Glomerular visceral epithelial cell (primary cell): ENCODE measurements around the gene P2RX4.
"Not testable (repeated sequence)": the region's sequence is repeated elsewhere in the genome, so short reads cannot be mapped to it uniquely, and the experiment has no call there.

Experiments used
- DNase-seq: peaks from one replicate; pipeline ENCODE4 v3.0.0-alpha.2; 2016; ENCODE audit errors: extremely low spot score

P2RX4 gene

DNA sequence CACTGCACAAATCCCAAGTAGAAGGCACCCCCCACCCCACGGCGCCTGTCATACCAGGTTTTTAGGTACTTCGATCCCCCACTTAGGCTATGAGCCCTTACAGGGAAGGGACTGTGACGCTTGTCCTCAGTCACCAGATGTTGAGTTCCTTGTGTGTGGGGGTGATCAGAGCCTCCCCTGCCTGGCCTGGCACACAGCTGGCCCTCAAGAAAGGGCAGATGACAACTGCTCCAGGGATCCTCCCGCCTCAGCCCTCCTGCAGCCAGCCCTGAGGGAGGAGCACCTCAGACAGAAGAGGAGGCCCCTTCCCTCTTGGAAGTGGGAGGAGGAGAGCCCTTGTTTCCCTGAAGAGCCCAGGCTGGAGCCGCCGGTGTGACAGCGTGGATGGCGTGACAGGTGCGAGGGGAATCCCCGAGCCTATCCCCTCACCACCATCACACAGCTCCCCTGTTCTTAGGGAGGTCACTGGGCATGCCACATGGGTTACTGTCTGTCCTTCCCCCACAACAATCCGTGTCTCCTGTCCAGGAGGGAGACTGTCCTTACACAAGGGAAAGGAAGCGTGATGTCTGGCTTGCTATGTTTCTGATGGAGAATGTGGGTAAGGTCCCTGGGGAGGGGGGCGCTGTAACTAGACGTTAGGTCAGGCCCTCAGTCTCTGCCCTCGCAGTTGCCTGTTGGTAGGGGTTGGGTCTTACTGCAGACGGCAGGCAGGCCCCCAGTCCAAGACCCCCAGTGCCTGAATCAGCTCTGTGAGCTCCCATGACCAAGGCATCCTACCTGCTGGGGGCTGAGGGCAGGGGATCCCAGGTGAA lies 31.4 kb downstream of the P2RX4 start:
- no peak for DNase-seq

DNA sequence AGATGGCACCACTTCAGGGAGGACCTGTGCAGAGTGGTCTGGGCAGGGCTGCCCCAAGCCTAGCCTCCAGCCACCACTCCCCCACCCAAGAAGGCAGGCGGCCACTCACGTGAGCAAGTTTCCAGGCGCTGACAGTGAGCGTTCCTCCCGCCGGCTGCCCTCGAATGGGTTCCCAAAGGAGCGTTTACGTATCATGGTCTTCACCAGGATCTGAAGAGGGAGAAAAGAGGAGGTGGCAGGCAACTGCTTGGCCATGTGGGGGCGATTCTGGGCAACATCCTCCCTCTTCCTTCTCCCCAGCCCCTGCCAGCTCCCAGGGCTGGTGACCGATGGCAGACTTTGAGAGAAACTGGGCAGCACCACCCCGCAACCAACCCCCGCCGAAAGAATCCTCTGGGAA lies 35.1 kb downstream of the P2RX4 start:
- DNase-seq = no peak

DNA sequence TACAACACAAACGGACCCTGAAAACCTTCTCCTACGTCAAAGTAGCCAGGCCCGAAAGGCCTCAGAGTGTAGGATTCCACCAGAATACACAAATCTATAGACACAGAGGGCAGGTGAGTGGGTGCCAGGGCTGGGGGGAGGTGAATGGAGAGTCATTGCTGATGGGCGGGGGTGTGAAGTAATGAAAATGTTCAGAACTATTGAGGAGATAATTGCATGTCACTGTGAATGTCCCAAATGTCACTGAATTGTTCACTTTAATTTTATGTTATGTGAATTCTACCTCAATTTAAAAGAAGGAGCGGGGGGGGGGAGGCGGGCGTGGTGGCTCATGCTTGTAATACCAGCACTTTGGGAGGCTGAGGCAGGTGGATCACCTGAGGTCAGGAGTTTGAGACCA lies 36.0 kb downstream of the P2RX4 start:
- DNase-seq = no peak

DNA sequence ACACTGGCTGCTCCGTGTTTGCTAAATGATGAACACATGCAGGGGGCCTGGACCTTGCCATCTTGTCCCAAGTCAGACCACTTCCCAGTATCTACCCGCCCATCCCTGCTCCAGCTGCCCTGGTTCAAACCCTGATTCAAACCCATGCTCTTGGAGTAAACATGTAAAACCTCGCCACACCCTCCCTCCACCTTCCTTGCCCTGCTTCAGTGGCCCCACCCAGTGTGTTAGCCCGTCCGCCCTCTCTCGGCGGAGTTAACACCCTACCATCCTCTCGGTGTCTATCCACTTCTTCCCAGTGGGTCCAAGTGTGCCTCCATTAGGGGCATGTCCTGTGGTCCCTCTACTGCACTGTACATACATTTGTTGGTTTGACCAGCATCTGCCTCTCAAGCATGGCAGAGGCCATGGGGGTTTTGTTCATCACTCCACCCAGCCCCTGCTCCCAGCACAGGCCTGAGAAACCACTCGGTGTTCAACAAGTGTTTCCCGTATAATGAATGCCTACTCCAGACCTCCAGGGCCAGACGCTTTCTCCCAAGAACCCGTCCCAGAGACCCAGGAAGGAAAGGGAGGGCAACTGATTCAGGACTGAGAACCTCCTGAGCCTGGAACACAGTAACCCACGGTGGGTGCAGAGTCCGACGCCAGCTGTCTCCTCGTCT lies 37.1 kb downstream of the P2RX4 start:
- DNase-seq = no peak

DNA sequence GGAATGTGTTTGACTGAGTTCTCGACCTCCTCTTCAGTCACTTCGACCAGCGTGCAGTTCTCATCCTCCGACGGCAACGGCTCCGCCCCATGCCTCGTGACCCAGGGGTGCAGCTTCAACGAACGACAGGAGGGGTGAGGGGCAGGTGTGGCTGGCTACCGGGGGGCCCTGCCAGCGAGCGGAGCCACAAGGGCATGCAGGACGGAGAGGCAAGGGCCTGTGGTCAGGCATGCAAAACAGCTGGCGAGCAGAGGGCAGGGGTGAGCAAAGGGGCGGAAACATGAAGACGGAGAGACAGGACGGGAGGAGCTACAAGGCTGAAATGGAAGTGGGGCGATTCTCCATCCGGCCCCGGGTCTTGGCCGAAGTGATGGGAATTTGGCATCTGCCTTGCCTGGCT lies 38.7 kb downstream of the P2RX4 start:
- DNase-seq = no peak

DNA sequence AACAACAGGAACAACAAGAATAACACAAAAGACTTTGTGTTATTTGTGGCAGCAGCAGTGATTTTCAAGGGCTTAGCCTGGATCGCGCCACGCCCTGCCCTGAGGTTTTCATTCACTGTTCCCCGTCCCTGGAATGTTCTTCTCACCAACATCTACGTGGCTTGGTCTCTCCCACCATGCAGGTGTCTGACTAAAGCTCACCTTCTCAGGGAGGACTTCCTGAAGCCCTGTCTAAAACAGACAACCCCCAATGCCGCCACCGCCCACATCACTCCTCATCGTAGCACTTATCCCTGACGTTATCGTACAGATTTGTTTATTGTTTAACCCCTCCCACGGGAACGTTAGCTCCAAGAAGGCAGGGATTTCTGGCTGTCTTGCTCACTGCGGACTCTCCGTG lies 40.4 kb downstream of the P2RX4 start:
- DNase-seq = no peak

DNA sequence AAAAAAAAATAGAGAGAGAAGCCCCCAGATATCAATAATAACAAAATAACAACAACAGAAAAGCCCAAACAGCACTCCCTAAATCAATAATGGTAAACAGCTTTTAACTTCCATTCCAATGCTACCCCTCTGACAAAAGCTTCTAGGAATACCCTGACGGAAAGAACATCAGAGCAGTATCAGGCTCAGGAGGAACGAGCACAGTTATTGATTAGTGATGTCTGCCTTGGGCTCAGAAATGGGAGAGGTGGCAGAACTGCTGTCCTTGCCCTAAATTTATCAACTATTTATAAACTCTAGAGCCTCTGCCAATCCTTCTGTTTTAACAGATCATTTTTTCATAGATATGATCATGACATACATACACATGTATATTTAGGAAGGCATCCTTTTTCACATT lies 41.9 kb downstream of the P2RX4 start:
- DNase-seq = no peak

DNA sequence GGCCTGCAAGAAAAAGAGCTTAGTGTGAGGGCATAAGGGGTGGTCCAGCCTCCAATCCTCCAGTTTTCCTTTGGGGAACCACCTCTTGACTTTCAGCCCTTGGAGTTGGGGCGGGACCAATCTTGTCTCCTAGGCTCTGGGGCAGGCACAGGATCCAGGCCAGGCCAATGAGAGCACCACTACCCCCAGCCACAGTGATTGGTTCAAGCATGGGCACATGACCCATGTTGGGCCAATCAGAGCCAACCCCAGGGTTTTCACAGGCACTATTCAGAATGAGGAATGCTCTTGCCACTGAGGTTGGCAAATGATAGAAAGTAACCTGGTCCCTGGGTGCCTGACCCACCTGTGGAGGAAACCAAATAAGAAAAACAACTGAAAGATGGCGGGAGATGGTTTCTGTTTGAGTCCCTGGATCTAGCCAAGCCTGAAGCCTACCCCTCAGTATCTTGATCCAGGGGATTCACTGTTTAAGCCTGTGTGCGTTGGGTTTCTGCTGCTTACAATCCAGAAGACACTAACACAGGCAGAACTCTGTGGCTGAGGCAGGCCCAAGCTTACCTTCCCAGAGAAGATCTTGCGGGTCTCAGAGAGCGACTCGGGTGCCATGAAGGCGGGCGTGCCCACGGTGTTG lies 42.9 kb downstream of the P2RX4 start:
- DNase-seq = no peak

DNA sequence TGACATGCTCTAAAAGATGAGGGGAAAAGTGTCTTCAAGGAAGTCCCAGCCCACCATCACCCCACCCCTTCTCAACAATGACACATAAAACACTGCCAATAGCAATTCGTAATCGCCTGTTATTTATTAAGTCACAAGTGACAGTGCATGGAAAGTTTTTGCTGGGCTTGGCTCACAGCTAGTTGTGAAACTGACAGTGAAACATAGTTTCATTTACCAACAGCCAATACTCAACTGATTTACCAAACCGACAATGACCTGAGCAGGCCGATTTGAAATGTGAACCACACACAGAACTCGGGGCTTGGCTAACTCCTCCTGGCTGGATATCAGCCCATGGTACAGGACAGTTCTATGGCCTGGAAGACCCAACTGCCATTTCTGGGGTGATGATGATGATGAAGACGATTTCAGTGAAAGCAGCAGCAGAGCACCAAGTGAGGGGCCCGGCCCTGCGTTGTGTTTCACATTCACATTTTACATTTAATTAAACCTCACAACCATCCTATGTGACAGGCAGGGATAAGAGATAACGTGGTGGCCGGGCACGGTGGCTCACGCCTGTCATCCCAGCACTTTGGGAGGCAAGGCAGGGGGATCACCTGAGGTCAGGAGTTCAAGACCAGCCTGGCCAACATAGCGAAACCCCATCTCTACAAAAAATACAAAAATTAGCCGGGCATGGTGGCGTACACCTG lies 43.9 kb downstream of the P2RX4 start:
- no peak for DNase-seq

DNA sequence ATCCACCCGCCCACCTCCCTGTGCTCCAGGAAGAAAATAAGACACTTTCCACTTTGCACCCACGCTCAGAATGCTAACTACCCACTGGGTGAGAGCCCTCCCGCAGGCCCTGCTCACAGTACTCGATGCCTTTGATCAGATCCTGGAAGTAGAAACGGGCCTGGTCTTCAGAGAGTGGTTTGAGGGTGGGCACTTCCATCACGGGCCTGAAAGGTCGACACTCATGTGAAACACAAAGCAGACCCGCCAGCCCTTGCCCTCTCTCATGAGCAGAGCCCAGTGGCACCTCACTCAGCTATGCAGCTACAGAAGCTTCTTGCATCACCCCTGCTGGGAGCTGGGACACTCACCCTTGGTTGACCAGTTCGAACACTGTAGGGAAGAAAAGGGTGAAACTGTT lies 45.5 kb downstream of the P2RX4 start:
- no peak for DNase-seq

DNA sequence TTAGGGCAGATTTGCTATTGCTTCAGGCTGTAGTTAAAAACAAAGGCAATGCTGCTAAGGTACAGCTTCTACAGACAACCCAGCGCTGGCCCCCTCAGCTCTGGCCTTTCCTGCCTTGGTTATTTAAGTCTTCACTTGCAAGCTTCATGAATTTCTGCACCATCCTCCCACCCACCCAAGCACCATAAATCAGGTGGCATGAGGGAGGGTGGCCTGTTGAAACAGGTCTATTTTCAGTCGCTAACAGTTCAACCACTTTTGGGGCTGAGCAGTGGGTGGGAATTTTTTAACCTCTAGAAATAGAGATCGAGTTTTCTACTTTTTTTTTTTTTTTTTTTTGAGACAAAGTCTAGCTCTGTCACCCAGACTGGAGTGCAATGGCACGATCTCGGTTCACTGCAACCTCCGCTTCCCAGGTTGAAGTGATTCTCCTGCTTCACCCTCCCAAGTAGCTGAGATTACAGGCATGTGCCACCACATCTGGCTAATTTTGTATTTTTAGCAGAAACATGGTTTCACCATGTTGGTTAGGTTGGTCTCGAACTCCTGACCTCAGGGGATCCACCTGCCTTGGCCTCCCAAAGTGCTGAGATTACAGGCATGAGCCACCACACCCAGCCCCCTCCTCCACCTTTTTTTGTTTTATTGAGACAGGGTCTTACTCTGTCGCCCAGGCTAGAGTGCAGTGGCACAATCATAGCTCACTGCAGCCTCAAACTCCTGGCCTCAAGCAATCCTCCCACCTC lies 47.9 kb downstream of the P2RX4 start:
- DNase-seq = not testable (repeated sequence)

DNA sequence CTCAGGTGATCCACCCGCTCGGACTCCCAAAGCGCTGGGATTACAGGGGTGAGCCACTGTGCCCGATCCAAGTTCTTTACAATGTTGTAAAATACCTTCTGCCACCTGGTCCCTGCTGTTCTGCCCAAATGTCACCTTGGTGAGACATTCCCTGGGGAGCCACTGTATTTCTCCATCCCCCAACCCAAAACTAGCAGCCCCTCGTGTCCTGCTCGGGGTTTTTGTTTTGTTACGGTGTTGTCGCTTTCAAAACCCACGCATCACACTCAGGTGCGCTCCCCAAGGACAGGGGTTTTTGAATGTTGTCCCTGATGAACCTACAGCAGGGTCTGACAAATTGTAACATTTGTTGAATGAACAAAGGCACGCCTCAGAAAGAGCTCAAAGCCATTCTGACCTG lies 49.1 kb downstream of the P2RX4 start:
- no peak for DNase-seq

DNA sequence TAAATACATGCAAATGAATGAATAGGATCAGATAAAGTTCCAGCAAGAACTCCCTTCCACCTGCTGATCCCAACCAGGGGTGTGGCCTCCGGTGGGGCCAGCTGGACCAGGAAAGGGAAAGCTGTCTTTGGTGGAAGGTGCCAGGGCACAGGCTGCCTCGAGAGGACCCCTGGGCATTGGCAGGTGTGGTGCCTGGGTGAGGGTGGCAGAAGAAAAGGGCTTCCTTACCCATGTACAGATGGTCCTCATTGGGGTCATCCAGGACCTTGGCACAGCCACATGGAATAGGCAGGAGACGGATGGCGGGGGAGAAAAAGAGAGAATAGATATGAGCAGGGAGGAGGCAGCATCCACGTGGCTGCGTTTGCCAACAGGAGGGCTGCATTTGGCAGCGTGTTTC lies 50.2 kb downstream of the P2RX4 start:
- no peak for DNase-seq

DNA sequence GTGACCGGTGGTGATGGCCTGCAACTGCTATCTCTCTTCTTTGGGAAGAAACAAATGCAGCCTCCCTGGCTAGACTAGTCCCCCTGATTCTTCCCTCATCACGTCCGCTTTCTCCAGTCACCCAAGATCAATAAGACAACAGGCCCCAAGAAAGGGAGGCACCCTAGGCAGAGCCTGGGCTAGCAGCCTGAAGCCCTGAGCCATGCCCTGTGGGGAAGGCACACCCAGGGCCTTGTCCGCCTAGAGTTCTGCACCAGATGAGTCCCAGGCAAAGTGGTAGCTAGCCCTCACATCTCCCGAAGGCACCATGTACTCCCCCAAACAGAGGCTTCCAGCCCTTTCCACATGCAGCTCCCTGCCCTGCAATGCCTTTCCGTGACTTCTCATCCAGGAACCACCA lies 51.5 kb downstream of the P2RX4 start:
- no peak for DNase-seq

DNA sequence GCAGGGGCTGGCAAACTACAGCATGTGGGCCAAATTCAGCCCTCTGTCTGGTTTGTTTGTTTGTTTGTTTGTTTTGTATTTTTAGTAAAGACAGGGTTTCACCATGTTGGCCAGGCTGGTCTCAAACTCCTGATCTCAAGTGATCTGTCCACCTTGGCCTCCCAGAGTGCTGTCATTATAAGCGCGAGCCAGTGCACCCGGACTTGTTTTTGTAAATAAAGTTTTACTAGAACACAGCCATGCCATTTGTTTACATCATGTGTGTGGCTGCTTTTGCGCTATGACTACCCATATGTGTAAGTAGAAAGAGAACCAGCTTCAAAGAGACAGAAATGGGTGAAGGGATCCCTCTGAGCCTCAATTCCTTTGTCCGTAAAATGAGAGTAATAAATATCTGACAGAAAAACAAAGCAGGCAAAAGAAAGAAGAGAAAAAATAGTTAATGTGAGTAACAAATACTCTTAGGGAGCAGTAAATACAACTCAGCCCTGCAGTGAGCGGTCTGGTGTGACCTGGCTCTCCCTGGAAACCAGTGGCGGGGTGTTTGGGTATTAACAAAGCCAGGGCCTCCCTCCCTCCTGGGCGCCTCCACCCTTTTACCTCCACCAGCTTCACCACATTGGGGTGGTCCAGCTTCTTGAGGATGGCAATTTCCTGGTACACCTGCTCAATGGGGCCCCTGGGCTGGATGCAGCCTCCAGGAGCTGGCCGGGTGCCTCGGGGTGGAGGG lies 53.4 kb downstream of the P2RX4 start:
- no peak for DNase-seq

DNA sequence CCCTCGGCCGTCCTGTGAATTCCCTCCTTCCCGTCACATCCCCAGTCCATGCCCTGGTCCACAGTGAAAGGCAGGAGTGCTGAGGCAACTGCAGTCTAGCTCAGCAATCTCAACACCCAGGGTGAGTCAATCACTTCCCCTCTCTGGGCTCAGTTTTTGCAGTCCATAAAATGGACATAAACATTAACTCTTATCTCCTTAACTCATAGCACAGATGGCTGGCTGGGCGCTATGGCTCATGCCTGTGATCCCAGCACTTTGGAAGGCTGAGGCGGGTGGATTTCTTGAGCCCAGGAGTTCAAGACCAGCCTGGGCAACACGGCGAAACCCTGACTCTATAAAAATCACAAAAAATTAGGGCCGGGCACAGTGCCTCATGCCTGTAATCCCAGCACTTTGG lies 54.2 kb downstream of the P2RX4 start:
- no peak for DNase-seq

DNA sequence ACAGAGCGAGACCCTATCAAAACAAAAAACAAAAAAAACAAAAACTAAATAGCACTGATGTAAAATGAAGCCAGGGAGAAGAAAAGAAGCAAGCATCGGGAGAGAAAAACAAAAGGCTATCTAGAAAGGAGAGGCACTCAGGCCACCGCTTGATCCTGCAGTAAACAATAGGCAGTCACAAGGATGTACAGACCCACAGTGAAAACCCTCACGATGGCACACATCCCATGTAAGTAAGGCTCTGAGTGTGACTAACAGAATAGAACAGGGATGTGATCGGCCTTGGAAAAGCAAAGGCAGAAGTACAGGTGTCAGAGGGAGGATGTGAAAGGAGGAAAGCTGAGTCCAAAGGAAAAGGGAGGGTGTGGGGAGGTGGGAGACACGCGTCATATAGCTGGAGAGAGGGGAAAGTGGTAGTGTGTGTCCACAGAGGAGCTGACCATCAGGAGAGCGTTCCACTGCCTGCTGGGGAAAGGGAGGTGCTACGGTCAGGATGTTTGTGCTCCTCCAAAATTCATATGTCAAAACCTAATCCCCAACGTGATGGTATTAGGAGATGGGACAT lies 55.1 kb downstream of the P2RX4 start:
- DNase-seq = no peak

DNA sequence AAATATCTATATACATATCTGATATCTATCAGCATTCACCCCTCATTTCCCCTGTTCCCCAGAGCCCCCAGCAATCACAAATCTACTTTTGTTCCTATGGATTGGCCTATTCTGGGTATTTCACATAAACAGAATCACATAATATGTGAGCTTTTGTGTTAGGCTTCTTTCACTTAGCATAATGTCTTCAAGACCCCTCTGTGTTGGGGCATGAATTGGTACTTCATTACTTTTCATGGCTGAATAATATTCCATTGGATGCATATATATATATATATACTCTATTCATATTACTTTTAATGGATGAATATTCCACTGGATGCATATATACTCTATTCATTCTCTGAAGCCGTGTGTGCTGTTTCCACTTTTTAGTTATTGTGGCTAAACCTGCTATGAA lies 57.9 kb downstream of the P2RX4 start:
- no peak for DNase-seq

DNA sequence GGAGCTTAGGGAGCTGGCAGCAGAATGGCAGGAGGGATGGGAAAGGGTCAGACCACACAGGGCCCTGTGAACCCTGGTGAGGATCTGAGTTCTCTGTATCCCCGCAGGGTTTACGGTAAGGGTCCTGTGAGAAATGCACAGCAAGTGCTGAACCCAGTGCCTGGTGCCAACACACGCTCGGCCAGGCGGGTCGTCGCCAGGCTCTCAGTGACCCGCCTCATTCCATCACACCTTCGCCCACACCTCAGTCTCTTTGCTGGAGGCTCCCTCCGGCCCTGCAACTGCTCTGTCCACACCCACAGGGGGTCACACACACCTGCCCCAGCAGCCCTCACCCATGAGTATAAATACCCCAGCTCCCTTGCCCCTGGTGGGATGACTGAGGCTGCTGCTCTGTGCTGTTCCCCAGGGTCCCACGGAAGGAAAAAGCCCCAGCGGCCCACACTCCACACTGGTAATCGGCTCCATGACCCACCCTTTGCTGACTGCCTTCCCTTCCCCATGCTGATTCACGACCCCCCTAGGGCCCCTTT lies 63.5 kb downstream of the P2RX4 start:
- no peak for DNase-seq

DNA sequence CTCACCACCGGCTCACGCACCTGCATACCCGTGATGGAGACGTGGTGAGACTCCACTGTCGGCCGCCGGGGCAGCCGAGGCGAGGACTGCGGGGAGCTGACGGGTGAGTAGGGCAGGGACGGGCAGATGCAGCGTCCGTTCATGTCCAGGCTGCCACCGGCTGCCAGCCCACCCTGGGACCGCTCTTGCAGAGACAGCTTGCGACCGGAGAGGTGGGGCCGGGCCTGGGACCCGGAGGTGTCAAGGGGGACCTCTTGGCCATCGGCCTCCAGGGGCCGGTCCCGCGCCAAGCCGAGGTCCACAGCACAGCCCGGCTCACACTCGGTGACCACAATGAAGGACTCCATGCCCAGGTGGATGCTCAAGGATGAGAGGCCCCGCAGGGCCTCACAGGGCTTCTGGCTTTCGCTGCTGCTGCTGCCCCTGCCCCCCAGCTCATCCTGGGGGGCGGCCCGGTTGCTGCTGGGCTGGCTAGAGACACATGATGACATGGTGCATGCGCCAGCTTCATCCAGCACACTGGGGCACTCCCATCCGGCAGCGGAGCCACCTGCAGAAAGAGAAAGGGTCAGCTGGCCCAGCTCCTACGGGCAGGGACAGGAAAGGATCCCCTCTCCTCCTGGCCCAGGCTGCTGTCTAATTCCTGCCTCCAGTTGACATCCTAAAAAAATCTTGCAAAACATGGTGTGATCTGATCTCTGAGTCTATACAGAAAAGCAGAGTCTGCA lies 64.3 kb downstream of the P2RX4 start:
- no peak for DNase-seq
